Measurements from ENCODE around the gene DEPDC5.

DNA sequence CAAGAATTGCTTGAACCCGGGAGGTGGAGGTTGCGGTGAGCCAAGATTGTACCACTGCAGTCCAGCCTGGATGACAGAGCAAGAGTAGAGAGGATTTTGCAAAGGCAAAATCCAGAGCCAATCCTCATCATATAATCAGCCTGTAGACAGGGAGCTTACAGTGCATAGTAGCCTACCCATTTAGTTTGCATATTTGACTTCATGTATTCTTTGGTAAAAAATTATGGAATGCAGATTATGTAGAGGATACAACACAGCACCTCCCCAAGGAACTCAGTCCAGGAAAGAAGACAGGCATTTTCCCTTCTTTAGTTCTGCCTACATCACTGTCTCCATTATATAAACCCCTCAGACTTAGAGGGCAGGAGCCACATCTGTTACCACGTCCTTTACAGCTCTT is 150.8 kb downstream of the DEPDC5 start:
- TF ChIP-seq, protein P1, sequence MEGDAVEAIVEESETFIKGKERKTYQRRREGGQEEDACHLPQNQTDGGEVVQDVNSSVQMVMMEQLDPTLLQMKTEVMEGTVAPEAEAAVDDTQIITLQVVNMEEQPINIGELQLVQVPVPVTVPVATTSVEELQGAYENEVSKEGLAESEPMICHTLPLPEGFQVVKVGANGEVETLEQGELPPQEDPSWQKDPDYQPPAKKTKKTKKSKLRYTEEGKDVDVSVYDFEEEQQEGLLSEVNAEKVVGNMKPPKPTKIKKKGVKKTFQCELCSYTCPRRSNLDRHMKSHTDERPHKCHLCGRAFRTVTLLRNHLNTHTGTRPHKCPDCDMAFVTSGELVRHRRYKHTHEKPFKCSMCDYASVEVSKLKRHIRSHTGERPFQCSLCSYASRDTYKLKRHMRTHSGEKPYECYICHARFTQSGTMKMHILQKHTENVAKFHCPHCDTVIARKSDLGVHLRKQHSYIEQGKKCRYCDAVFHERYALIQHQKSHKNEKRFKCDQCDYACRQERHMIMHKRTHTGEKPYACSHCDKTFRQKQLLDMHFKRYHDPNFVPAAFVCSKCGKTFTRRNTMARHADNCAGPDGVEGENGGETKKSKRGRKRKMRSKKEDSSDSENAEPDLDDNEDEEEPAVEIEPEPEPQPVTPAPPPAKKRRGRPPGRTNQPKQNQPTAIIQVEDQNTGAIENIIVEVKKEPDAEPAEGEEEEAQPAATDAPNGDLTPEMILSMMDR (IDR thresholded peaks at IDR 0.05): no peak
- TF ChIP-seq POLR2A (IDR thresholded peaks at IDR 0.05): no peak
